Measurements from ENCODE around the gene DDIAS. TPM values are rescaled to one million over a fixed set of nuclear protein-coding genes. Genes with fewer than 3 reads are reported as not detected.

DDIAS gene
- total and polyA plus RNA-seq, 9 of the 15 experiments (the other 6 are each of a cell fraction or from before 2014, with no cell fraction given) = 9.4 to 27.2 (median 23.3) TPM

DNA sequence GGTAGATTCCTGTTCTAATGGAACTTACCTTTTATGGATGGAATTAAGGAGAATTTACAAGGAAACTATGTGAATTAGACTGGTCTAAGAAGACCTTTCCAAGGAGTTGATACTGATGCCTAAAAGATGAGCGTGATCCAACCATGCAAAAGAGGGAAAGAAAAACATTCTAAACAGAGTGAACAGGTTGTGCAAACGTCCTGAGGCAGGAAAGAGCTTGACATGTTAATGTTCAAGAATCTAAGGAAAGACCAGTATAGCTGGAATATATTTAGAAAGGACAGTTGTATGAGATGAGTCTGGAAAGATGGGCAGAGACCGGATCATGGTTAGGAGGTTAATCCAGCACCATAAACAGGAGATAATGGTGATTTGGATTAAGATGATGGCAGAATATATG, 1.3 kb downstream of the DDIAS start:
- TF ChIP-seq SUPT5H (IDR thresholded peaks at IDR 0.05) (no peak), ZSCAN32 (CRISPR knock-in tag; IDR thresholded peaks at IDR 0.05) (no peak), RBM25 (IDR thresholded peaks at IDR 0.05; ENCODE audit: low read depth, low read length, severe bottlenecking) (peak; percentile 80), FIP1L1 (IDR thresholded peaks at IDR 0.05; ENCODE audit: low read depth, low read length, poor library complexity, severe bottlenecking) (no peak), ZNF347 (CRISPR knock-in tag; IDR thresholded peaks at IDR 0.05; ENCODE audit: low read depth) (no peak), HLTF (IDR thresholded peaks at IDR 0.05) (no peak), NFE2 (IDR thresholded peaks at IDR 0.05; ENCODE audit: low read depth) (no peak), KDM1A (IDR thresholded peaks at IDR 0.05) (0 out of 4 replicates have a peak, but pooled peaks of 1 of the 2 experiments have one; percentile 16), PCBP2 (IDR thresholded peaks at IDR 0.05; ENCODE audit: low read depth, low read length, poor library complexity, severe bottlenecking) (no peak), HDAC2 (IDR thresholded peaks at IDR 0.05) (no peak)
- Histone ChIP-seq H3K79me2 (ENCODE audit: control insufficient read depth, insufficient read depth, low read length) (peaks cover 78% of the 10 kb centered on the region), H3K4me2 (ENCODE audit: insufficient read depth, low read length) (peak overlapping the region; percentile 100), H3K9ac (ENCODE audit: insufficient read depth in 1 of 2, low read depth in 2 of 2, low read length in 2 of 2) (peak overlapping the region in 1 of 2 experiments; percentile 83; a peak in 2 of 4 replicates), H4K20me1 (replicated peaks; ENCODE audit: control insufficient read depth, insufficient read depth, low read length) (no peaks in the 10 kb centered on the region), H3K27me3 (ENCODE audit: control insufficient read depth in 2 of 2, insufficient read depth in 2 of 2, low read length in 2 of 2) (no peaks in the 10 kb centered on the region), H2AFZ (ENCODE audit: low read depth, low read length) (no peak overlapping the region), H3K36me3 (ENCODE audit: control insufficient read depth, insufficient read depth, low read length) (no peaks in the 10 kb centered on the region), H3K27ac (ENCODE audit: extremely low read depth, low read depth, low read length) (no peak overlapping the region), H3K4me1 (replicated peaks in 1 of 2; ENCODE audit: control insufficient read depth in 2 of 2, insufficient read depth in 2 of 2, low read length in 2 of 2) (peaks cover 8 to 24% of the 10 kb centered on the region in 2 experiments), H3K9me1 (ENCODE audit: control insufficient read depth, insufficient read depth, low read length) (no peaks in the 10 kb centered on the region), H3K4me3 (peak overlapping the region; percentile 69), H3K9me3 (replicated peaks; ENCODE audit: control insufficient read depth, insufficient read depth, low read depth, low read length) (no peaks in the 10 kb centered on the region)
- no TSS peak for BruUV-seq (replicated peaks)
- in situ Hi-C loops (cut with MboI) (loop anchor here (25.0 kb wide), 1 partner anchor 334 kb away; no protein-coding TSS in a partner anchor), intact Hi-C loops (cut with micrococcal nuclease) (loop anchor here (1.0 to 10.0 kb wide), 4 partner anchors 36 to 912 kb away; partner anchors contain the start of gene ANKRD42)
- no peak for ATAC-seq
- no peak for FAIRE-seq
- ChIA-PET CTCF (ENCODE audit: low intra/inter-chr PET ratio) (no interaction called here), POLR2A (no interaction called here)
- WGBS (ENCODE audit: insufficient coverage, low coverage, missing lambda C conversion rate) = 40% methylated on average over 3 of the region's 3 CpGs
- DNase-seq (ENCODE audit: extremely low read depth in 1 of 4, low spot score in 3 of 4) = no peak
